Measurements from ENCODE around the gene DDR1.

DNA sequence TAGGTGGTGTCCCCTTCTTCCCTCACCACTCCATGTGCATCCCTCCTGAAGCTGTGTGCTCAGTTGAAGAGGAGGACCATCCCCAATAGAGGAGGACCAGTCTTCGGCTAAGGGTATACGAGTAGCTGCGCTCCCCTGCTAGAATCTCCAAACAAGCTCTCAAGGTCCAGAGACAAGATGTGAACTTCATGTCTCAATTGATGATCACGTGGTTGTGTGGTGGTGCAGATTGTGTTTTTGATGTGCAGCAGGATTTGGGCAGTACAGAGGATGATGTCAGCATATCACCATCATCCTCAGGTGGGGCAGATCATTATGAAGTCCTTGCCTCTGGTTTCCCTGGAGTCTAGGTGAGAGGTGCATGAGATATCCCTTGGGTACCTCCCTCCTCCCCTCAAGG lies 20.0 kb upstream of the DDR1 start:
- TF ChIP-seq, protein P1, sequence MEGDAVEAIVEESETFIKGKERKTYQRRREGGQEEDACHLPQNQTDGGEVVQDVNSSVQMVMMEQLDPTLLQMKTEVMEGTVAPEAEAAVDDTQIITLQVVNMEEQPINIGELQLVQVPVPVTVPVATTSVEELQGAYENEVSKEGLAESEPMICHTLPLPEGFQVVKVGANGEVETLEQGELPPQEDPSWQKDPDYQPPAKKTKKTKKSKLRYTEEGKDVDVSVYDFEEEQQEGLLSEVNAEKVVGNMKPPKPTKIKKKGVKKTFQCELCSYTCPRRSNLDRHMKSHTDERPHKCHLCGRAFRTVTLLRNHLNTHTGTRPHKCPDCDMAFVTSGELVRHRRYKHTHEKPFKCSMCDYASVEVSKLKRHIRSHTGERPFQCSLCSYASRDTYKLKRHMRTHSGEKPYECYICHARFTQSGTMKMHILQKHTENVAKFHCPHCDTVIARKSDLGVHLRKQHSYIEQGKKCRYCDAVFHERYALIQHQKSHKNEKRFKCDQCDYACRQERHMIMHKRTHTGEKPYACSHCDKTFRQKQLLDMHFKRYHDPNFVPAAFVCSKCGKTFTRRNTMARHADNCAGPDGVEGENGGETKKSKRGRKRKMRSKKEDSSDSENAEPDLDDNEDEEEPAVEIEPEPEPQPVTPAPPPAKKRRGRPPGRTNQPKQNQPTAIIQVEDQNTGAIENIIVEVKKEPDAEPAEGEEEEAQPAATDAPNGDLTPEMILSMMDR (IDR thresholded peaks at IDR 0.05; ENCODE audit: low read depth, low read length): no peak
- TF ChIP-seq POLR2A (IDR thresholded peaks at IDR 0.05; ENCODE audit: extremely low read depth, insufficient read length): no peak
- TF ChIP-seq, protein P2, sequence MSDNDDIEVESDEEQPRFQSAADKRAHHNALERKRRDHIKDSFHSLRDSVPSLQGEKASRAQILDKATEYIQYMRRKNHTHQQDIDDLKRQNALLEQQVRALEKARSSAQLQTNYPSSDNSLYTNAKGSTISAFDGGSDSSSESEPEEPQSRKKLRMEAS (IDR thresholded peaks at IDR 0.05; ENCODE audit: low read depth, low read length): no peak
- TF ChIP-seq MYC (IDR thresholded peaks at IDR 0.05; ENCODE audit: low read depth, low read length): no peak

Data from NB4 (cell line).